NCI-H510A (cell line): Measurements from ENCODE around the gene APOC3.
"Not testable (repeated sequence)": the region's sequence is repeated elsewhere in the genome, so short reads cannot be mapped to it uniquely, and the experiment has no call there.

ENCODE experiments used
- DNase-seq: peaks from one replicate; lab custom pipeline; 2025; lab: John Stamatoyannopoulos, UW

The APOC3 gene

GRCh38 chr11:116829525-116830183 is at the start of gene APOC3:
Gene APOC3 (plus strand): TSS chr11:116829907. CDS start chr11:116830583, 676 bp downstream.
- no peak for DNase-seq

- DNase-seq, result no peak
Measured at GRCh38 chr11:116782728-116783127, 47.0 kb upstream of the APOC3 start.

- no peak for DNase-seq
Measured at GRCh38 chr11:116786326-116786725, 43.4 kb upstream of the APOC3 start.

GRCh38 chr11:116786966-116787365 is 42.7 kb upstream of the APOC3 start:
- DNase-seq, result no peak

GRCh38 chr11:116787436-116787785 is 42.3 kb upstream of the APOC3 start:
- no peak for DNase-seq

GRCh38 chr11:116787786-116788486 is 41.8 kb upstream of the APOC3 start, which contains the start of gene ZPR1:
Gene ZPR1 (minus strand): TSS chr11:116788023. CDS start chr11:116787990, 33 bp downstream.
- DNase-seq, result peak; percentile 39

GRCh38 chr11:116788534-116788933 is 41.2 kb upstream of the APOC3 start:
- no peak for DNase-seq

GRCh38 chr11:116788975-116789374 is 40.7 kb upstream of the APOC3 start:
- DNase-seq, result no peak

GRCh38 chr11:116790167-116791001 is 39.3 kb upstream of the APOC3 start:
- DNase-seq, result no peak

- DNase-seq, result peak; percentile 12
Measured at GRCh38 chr11:116791002-116791812, 38.5 kb upstream of the APOC3 start.

- no peak for DNase-seq
Measured at GRCh38 chr11:116791813-116792143, 37.9 kb upstream of the APOC3 start, which contains the start of gene APOA5. Gene APOA5 (minus strand): TSS chr11:116791879. CDS start chr11:116791860, 19 bp downstream.

- no peak for DNase-seq
Measured at GRCh38 chr11:116792144-116792868, 37.4 kb upstream of the APOC3 start.

- DNase-seq, result no peak
Measured at GRCh38 chr11:116792869-116793771, 36.6 kb upstream of the APOC3 start.

GRCh38 chr11:116793772-116794097 is 36.0 kb upstream of the APOC3 start:
- no peak for DNase-seq

- DNase-seq, result no peak
Measured at GRCh38 chr11:116794851-116795250, 34.9 kb upstream of the APOC3 start.

- DNase-seq, result no peak
Measured at GRCh38 chr11:116796548-116796947, 33.2 kb upstream of the APOC3 start.

GRCh38 chr11:116797816-116798215 is 31.9 kb upstream of the APOC3 start:
- DNase-seq, result no peak

- no peak for DNase-seq
Measured at GRCh38 chr11:116798368-116798767, 31.3 kb upstream of the APOC3 start.

- DNase-seq, result no peak
Measured at GRCh38 chr11:116800610-116801009, 29.1 kb upstream of the APOC3 start.

GRCh38 chr11:116801662-116802061 is 28.0 kb upstream of the APOC3 start:
- DNase-seq, result not testable (repeated sequence)
